Measurements from ENCODE around the gene OXCT1.

OXCT1 gene

GRCh38 chr5:41708604-41708940, 161.7 kb downstream of the OXCT1 start:
- no peak overlapping the region for H3K4me3 Mint-ChIP-seq
- ATAC-seq (replicated peaks; ENCODE audit: extremely low read depth, poor library complexity, severe bottlenecking) (no peak), DNase-seq (ENCODE audit: low spot score in 2 of 2) (no peak)
- peaks cover 40% of the 10 kb centered on the region for H3K27me3 Mint-ChIP-seq
- H3K9me3 Mint-ChIP-seq = peaks cover 17% of the 10 kb centered on the region
- H3K4me1 Mint-ChIP-seq = no peaks in the 10 kb centered on the region
- no peaks in the 10 kb centered on the region for H3K36me3 Mint-ChIP-seq (ENCODE audit: insufficient read depth)
- no peak overlapping the region for H3K27ac Mint-ChIP-seq (ENCODE audit: low read depth)

DNA sequence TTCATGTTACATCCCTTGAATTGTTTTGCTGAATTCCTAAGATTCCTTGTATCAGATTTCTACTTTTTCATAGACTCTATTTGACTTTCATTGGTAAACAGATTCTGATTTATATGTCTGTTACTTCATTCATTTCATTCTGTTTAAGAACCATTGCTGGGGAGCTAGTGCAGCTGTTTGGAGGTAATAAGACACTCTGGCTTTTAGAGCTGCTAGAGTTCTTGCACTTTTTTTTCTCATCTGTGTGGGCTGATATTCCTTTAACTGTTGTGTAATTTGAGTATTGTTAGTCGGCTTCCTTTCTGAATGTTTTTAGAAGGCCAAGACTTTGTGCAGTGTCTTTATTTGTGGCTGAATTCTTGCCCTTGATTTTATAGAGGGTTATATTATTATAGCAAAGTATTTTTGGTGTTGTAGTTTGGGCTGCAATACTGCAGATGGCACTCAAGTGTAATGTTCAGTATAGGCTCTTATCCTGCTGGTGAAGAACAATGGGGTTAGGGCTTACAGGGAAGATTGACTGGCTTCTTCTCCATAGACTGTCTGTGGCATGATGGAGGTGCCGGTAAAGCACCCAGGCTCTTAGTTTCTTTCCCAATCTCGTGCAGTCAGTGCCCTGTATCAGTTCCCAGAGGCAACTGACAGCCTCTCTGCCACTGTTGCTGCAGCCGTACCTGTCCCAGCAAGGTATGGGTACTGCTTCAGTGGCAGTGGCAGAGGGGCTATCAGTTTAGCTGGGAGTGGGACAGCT, 162.2 kb downstream of the OXCT1 start:
- H3K27me3 Mint-ChIP-seq = peaks cover 35% of the 10 kb centered on the region
- no peaks in the 10 kb centered on the region for H3K4me1 Mint-ChIP-seq
- DNase-seq (ENCODE audit: low spot score in 2 of 2) (no peak), ATAC-seq (replicated peaks; ENCODE audit: extremely low read depth, poor library complexity, severe bottlenecking) (no peak)
- no peaks in the 10 kb centered on the region for H3K36me3 Mint-ChIP-seq (ENCODE audit: insufficient read depth)
- H3K27ac Mint-ChIP-seq (ENCODE audit: low read depth) = no peak overlapping the region
- peaks cover 17% of the 10 kb centered on the region for H3K9me3 Mint-ChIP-seq
- no peak overlapping the region for H3K4me3 Mint-ChIP-seq

DNA sequence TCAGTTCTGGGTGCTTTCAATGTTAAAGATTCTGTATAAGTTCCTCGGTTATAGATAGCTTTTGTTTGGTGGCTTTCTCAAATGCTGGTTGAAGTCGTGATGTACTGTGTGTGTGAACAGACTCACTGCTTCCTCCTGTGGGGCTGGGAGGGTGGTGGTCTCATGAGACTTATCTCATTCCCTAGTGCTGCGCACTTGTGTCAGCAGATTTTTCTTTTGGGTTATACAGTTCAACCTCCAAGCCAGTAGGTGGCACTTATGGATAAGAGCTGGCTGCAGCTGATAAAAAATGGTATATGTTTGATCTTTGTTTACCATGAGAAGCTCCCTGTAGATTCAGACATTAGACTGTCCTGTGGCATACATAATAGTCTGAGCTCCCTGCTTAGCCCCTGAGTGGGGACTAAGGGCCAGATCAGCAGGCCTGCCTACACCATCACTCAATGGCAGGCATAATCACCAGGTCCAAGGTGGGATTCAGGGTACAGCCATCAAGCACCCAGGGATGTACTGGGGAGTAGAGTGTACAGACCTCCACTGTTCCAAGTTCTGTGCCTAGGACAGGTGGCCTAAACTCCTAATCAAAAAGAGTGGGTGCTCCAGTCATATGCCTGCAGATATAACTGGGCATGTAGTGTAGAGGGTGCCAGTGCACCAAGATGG, 174.2 kb downstream of the OXCT1 start:
- no peaks in the 10 kb centered on the region for H3K36me3 Mint-ChIP-seq (ENCODE audit: insufficient read depth)
- DNase-seq (ENCODE audit: low spot score in 2 of 2) = no peak
- no peaks in the 10 kb centered on the region for H3K9me3 Mint-ChIP-seq
- peaks cover 48% of the 10 kb centered on the region for H3K27me3 Mint-ChIP-seq
- H3K4me3 Mint-ChIP-seq = no peak overlapping the region
- ATAC-seq (replicated peaks; ENCODE audit: extremely low read depth, poor library complexity, severe bottlenecking) = no peak
- no peaks in the 10 kb centered on the region for H3K4me1 Mint-ChIP-seq
- no peak overlapping the region for H3K27ac Mint-ChIP-seq (ENCODE audit: low read depth)

GRCh38 chr5:41686767-41687166, 183.5 kb downstream of the OXCT1 start:
- ATAC-seq (replicated peaks; ENCODE audit: extremely low read depth, poor library complexity, severe bottlenecking) (no peak), DNase-seq (ENCODE audit: low spot score in 2 of 2) (no peak)
- H3K4me1 Mint-ChIP-seq = no peaks in the 10 kb centered on the region
- no peaks in the 10 kb centered on the region for H3K36me3 Mint-ChIP-seq (ENCODE audit: insufficient read depth)
- H3K9me3 Mint-ChIP-seq = no peaks in the 10 kb centered on the region
- no peak overlapping the region for H3K4me3 Mint-ChIP-seq
- no peaks in the 10 kb centered on the region for H3K27me3 Mint-ChIP-seq
- no peak overlapping the region for H3K27ac Mint-ChIP-seq (ENCODE audit: low read depth)

DNA sequence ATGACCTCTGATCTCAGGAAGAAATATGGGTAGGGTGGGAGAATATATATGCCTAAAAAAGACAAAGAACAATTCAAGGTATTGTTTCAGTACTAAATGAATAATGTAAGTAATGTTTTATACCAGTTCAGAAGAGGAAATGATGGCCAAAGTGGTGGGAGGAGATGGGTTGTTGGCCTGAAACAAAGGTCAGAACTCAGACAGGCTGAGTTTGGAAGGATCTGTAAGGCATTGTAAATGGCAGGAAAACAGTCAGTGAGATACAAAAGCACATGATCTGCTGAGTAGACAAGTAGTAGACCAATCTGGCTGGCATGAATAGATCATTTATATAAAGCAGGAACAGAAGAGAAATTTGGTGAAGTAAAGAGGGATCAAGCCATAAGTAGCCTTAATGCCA, 184.0 kb downstream of the OXCT1 start:
- Mint-ChIP-seq H3K36me3 (ENCODE audit: insufficient read depth) (no peaks in the 10 kb centered on the region), H3K9me3 (no peaks in the 10 kb centered on the region), H3K4me3 (no peak overlapping the region), H3K27me3 (no peaks in the 10 kb centered on the region), H3K4me1 (no peaks in the 10 kb centered on the region), H3K27ac (ENCODE audit: low read depth) (no peak overlapping the region)
- ATAC-seq (replicated peaks; ENCODE audit: extremely low read depth, poor library complexity, severe bottlenecking) = no peak
- no peak for DNase-seq (ENCODE audit: low spot score in 2 of 2)

DNA sequence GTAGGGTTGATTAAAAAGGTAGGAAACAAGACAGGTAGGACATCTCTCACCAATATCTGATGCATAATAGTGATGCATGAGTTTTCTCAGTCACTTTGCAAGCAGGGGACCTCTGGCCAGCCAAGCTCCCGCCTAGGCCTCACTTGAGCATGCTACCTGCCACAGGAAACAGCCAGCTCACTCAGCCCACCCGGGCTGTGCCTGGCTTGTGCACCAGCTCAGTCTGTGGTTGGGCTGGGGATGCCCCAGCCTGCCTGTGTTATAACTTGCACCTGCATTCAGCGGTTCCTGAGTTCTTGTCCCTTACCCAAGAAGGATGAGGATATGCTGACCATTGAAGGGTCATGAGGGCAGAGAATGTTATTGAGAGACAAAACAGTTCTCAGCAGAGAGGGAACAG, 187.0 kb downstream of the OXCT1 start:
- Mint-ChIP-seq H3K9me3 (peaks cover 5% of the 10 kb centered on the region), H3K4me3 (no peak overlapping the region), H3K4me1 (no peaks in the 10 kb centered on the region), H3K27me3 (peaks cover 11% of the 10 kb centered on the region), H3K27ac (ENCODE audit: low read depth) (no peak overlapping the region), H3K36me3 (ENCODE audit: insufficient read depth) (no peaks in the 10 kb centered on the region)
- DNase-seq (ENCODE audit: low spot score in 2 of 2) (no peak), ATAC-seq (replicated peaks; ENCODE audit: extremely low read depth, poor library complexity, severe bottlenecking) (no peak)

GRCh38 chr5:41682641-41683040, 187.6 kb downstream of the OXCT1 start:
- H3K9me3 Mint-ChIP-seq = peaks cover 5% of the 10 kb centered on the region
- ATAC-seq (replicated peaks; ENCODE audit: extremely low read depth, poor library complexity, severe bottlenecking) (no peak), DNase-seq (ENCODE audit: low spot score in 2 of 2) (no peak)
- no peaks in the 10 kb centered on the region for H3K36me3 Mint-ChIP-seq (ENCODE audit: insufficient read depth)
- peaks cover 11% of the 10 kb centered on the region for H3K27me3 Mint-ChIP-seq
- H3K4me1 Mint-ChIP-seq = no peaks in the 10 kb centered on the region
- H3K27ac Mint-ChIP-seq (ENCODE audit: low read depth) = no peak overlapping the region
- H3K4me3 Mint-ChIP-seq = no peak overlapping the region

DNA sequence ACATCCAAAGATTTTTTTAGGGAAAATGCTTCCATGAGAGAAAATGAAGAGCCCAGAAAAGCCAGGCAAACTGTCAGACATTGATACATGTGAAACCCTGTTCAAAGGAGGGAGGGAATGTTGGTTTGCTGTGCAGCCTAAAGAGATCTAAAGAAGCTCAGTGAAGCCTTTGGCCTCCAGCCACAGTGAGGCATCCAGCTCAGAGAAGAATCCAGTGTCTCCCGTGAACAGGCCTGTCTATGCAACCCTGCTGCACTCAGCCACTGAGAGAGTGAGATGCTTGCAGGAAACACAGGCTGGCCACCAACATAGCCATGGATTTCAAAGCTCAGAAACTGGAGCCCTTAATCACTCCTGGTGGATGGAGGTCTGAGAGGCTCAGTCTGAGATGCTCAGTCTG, 188.4 kb downstream of the OXCT1 start:
- Mint-ChIP-seq H3K9me3 (peaks cover 5% of the 10 kb centered on the region), H3K36me3 (ENCODE audit: insufficient read depth) (no peaks in the 10 kb centered on the region), H3K27ac (ENCODE audit: low read depth) (no peak overlapping the region), H3K4me3 (no peak overlapping the region), H3K4me1 (no peaks in the 10 kb centered on the region), H3K27me3 (peaks cover 11% of the 10 kb centered on the region)
- ATAC-seq (replicated peaks; ENCODE audit: extremely low read depth, poor library complexity, severe bottlenecking) (no peak), DNase-seq (ENCODE audit: low spot score in 2 of 2) (no peak)
